GM06990 (cell line): ENCODE data around the gene GLI2.

Experiments
- DNase-seq: peaks from one replicate; pipeline ENCODE4 v3.0.0-alpha.2; 2011; ENCODE audit not compliant: insufficient read length; ENCODE audit errors: extremely low read depth
- H3K27me3 ChIP-seq: replicated peaks from 2 replicates; pipeline ENCODE4 v1.6.0; 2011; ENCODE audit warnings: low read length; ENCODE audit not compliant: control insufficient read depth, insufficient read depth
- H3K36me3 ChIP-seq: 2 replicates; pipeline ENCODE4 v1.5.1; 2011; ENCODE audit warnings: low read length; ENCODE audit not compliant: control insufficient read depth, insufficient read depth
- H3K4me3 ChIP-seq: replicated peaks from 2 replicates; pipeline ENCODE4 v1.5.1; 2011; ENCODE audit warnings: low read depth, mild to moderate bottlenecking, control low read depth, low read length
- CTCF ChIP-seq: IDR thresholded peaks from 2 replicates; pipeline ENCODE4 v1.5.1; 2011; ENCODE audit warnings: low read length, control low read depth, mild to moderate bottlenecking, inconsistent platforms; ENCODE audit not compliant: insufficient read depth, poor library complexity, severe bottlenecking

The GLI2 gene

GRCh38 chr2:120777170-120777751, 41.6 kb downstream of the GLI2 start:
- Histone ChIP-seq H3K36me3 (no peaks in the 10 kb centered on the region), H3K27me3 (no peaks in the 10 kb centered on the region; the same call in none of the 2 replicates), H3K4me3 (no peak overlapping the region)
- no peak for DNase-seq
- TF ChIP-seq CTCF, result no peak

GRCh38 chr2:120777787-120778186, 42.1 kb downstream of the GLI2 start:
- Histone ChIP-seq H3K36me3 (no peaks in the 10 kb centered on the region), H3K4me3 (no peak overlapping the region), H3K27me3 (no peaks in the 10 kb centered on the region; the same call in none of the 2 replicates)
- DNase-seq, result no peak
- no peak for TF ChIP-seq CTCF

- H3K27me3 ChIP-seq, result no peaks in the 10 kb centered on the region; the same call in 1 of the 2 replicates
- no peak overlapping the region for H3K4me3 ChIP-seq
- DNase-seq, result no peak
- TF ChIP-seq CTCF, result no peak
- no peaks in the 10 kb centered on the region for H3K36me3 ChIP-seq
Observed at GRCh38 chr2:120778244-120778643, 42.6 kb downstream of the GLI2 start.

- no peak for TF ChIP-seq CTCF
- no peaks in the 10 kb centered on the region for H3K36me3 ChIP-seq
- no peak overlapping the region for H3K4me3 ChIP-seq
- H3K27me3 ChIP-seq, result no peaks in the 10 kb centered on the region; the same call in 1 of the 2 replicates
- DNase-seq, result no peak
Observed at GRCh38 chr2:120779781-120780283, 44.2 kb downstream of the GLI2 start.

GRCh38 chr2:120780402-120780801, 44.7 kb downstream of the GLI2 start:
- no peak overlapping the region for H3K4me3 ChIP-seq
- no peak for TF ChIP-seq CTCF
- DNase-seq, result no peak
- no peaks in the 10 kb centered on the region for H3K36me3 ChIP-seq
- H3K27me3 ChIP-seq, result no peaks in the 10 kb centered on the region; the same call in 1 of the 2 replicates
